Stimulated activated CD8-positive, alpha-beta memory T cell treated with anti-CD3 and anti-CD28 coated beads, Interleukin-12 subunit alpha, Interleukin-12 subunit beta, amount 100 ng/mL, for 4 hours (primary cell): ENCODE results near the gene RPL39.
"Not testable (repeated sequence)": the region's sequence is repeated elsewhere in the genome, so short reads cannot be mapped to it uniquely, and the experiment has no call there.

Experiments
- DNase-seq: peaks from one replicate; pipeline ENCODE4 v3.0.0-alpha.2; 2020; ENCODE audit warnings: low read depth

Gene RPL39

GRCh38 chrX:119791437-119792231 lies at the start of gene RPL39:
Gene RPL39 (minus strand): TSS chrX:119791630. CDS start chrX:119791576, 54 bp downstream.
- peak; percentile 59 for DNase-seq

- DNase-seq, result no peak
Measured at GRCh38 chrX:119833905-119834304, 42.5 kb upstream of the RPL39 start.

GRCh38 chrX:119828446-119828845 lies 37.0 kb upstream of the RPL39 start:
- DNase-seq, result no peak

- no peak for DNase-seq
Measured at GRCh38 chrX:119826399-119826959, 35.0 kb upstream of the RPL39 start.

GRCh38 chrX:119824221-119824620 lies 32.8 kb upstream of the RPL39 start:
- DNase-seq, result not testable (repeated sequence)

- DNase-seq, result not testable (repeated sequence)
Measured at GRCh38 chrX:119821703-119822102, 30.3 kb upstream of the RPL39 start.

DNA sequence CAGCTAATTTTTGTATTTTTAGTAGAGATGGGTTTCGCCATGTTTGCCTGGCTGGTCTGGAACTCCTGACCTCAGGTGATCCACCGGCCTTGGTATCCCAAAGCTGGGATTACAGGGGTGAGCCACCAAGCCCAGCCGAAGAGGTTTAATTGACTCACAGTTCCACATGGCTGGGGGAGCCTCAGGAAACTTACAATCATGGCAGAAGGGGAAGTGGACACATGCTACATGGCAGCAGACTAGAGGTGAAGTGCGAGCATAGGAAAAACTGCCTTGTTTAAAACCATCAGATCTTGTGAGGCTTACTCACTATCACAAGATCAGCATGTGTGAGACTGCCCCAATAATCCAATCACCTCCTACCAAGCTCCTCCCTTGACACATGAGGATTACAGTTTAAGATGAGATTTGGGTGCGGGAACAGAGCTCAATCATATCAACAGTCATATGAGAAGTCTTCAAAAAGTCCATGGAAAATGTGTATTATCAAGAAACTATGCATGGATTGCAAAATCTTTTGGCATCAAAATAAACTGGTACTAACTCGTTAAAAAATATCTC lies 25.8 kb upstream of the RPL39 start:
- no peak for DNase-seq

GRCh38 chrX:119816300-119816699 lies 24.9 kb upstream of the RPL39 start:
- no peak for DNase-seq

GRCh38 chrX:119809185-119809666 lies 17.8 kb upstream of the RPL39 start:
- no peak for DNase-seq

- DNase-seq, result not testable (repeated sequence)
Measured at GRCh38 chrX:119808461-119808860, 17.0 kb upstream of the RPL39 start.

DNA sequence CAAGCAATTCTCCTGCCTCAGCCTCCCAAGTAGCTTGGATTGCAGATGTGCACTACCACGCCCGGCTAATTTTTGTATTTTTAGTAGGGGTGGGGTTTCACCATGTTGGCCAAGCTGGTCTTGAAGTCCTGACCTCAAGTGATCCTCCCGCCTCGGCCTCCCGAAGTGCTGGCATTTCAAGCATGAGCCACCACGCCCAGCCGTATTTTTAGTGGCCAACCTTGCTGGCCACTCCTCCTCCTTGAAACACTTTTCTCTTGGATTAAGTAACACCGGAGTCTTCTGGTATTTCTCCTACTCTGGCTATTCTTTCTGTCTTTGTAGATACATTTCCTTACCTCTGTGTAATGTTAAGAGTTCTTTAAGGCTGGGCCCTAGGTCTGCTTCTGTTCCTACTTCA lies 11.1 kb upstream of the RPL39 start:
- no peak for DNase-seq

DNA sequence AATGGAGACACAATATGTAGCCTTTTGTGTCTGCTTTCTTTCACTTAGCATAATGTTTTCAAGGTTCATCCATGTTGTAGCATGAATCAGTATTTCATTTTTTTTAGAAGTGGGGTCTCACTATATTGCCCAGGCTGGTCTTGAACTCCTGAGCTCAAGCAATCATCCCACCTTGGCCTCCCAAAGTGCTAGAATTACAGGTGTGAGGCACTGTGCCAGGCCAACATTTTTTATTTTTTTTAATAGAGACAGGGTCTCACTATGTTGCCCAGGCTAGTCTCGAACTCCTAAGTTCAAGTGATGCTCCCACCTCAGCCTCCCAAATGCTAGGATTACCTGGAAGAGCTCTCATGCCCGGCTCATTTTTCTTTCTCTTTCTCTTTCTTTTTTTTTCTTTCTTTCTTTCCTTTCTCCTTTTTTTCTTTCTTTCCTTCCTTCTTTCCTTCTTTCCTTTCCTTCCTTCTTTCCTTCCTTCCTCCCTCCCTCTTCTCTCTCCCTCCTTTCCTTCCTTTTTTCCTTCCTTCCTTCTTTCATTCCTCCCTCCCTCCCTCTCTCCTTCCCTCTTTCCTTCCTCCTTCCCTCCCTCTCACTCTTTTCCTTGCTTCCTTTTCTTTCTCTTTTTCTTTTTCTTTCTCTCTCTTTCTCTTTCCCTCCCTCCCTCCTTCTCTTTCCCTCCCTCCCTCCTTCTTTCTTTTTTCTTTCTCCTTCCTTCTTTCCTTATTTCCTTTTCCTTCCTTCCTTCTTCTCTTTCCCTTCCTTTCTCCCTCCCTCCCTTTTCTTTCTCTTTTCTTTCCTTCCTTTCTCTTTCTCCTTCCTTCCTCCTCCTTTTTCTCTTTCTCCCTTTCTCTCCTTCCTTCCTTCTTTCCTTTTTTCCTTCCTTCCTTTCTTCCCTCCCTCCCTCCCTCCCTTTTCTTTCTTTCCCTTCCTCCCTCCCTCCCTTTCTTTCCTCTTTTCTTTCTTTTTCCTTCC lies 10.1 kb upstream of the RPL39 start:
- no peak for DNase-seq

DNA sequence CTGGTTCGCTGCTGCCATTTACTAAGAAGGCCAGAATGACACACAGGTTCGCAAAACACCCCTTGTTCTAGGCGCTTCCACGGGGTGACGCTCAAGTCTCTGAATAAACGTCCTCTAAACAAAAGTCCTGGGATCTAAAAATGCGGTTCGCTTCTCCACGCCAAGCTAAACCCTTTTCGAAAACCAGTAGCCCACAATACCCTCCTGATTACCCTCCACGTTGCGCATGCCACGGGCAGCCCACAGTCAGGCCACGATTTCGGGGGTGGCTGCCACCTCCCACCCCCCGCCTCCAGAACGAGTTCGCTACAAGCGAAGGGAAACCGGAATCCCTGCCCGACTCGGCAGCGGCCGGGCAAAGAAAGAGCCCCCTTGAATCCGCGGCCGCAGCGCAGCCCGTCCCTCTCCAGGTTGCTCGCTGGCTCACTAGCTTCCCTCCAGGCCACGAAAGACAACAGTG lies 423 bp downstream of the RPL39 start:
- peak; percentile 23 for DNase-seq

DNA sequence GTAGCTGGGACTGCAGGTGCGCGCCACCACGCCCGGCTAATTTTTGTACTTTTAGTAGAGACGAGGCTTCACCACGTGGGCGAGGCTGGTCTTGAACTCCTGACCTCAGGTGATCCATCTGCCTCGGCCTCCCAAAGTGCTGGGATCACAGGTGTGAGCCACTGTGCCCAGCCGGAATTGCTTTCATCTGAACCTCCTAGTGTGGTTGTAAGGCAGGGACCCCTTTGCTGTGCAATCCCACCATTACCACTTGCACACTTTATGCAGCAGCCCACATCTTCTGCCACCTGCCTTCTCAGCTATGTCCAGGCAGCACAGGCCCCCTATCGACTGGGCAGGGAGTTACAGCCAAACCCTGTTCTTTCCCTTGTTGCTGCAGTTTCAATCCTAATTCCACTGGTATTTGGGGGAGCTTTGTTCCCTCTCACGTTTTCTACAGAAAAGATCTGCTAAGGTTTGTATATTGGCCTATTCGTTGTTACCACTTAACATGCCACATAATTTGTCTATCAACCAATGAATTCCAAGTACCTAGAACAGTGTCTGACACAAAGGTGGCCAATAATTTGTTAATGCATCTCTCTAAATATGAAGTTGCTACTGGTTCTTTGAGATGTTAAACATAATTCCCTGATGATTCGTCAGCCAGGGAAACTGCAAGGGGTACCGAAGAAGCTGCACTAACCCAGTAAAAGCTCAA lies 6.5 kb downstream of the RPL39 start:
- DNase-seq, result no peak

- no peak for DNase-seq
Measured at GRCh38 chrX:119783026-119783425, 8.4 kb downstream of the RPL39 start.

GRCh38 chrX:119778829-119779228 lies 12.6 kb downstream of the RPL39 start:
- DNase-seq, result no peak

GRCh38 chrX:119775517-119776238 lies 15.8 kb downstream of the RPL39 start:
- DNase-seq, result no peak

- DNase-seq, result not testable (repeated sequence)
Measured at GRCh38 chrX:119769388-119769787, 22.0 kb downstream of the RPL39 start.

DNA sequence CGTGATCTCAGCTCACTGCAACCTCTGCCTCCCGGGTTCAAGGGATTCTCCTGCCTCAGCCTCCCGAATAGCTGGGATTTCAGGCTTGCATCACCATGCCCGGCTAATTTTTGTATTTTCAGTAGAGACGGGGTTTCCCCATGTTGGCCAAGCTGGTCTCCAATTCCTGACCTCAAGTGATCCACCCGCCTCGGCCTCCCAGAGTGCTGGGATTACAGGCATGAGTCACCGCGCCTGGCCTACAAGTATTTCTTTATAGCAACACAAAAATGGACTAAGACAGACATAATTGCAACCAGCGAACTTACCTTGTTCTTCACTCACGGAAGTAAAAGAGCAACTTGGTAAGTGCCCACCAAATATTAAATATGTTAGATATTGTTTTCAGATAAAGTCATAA lies 23.0 kb downstream of the RPL39 start:
- DNase-seq, result not testable (repeated sequence)

DNA sequence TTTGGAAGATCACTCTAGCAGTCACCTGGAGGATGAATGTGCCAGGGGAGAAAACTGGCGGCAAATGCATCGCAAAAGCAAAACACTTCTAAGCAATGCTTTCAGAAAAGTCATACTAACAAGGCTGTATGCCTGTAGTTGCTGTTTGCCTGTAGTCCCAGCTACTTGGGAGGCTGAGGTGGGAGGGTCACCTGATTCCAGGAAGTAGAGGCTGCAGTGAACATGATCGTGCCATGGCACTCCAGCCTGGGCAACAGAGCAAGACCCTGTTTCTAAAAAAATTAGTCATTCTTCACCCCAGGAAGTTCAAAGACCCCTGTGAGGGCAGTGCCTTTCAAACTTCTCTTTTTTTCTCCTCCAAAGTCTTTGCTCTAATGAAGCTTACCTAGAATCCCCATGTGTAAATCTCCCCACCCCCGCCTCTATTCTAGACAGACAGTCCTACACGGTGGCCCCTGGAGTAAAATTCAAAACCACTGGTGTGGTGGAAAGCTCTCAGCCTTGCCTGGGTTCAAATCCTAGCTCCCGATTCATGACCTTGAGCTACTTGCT lies 27.5 kb downstream of the RPL39 start:
- no peak for DNase-seq
